IMR-90 (cell line): ENCODE data around the gene PTX3.

Source experiments
- BHLHE40 ChIP-seq: fragments of 150-350 bp; IDR thresholded peaks from 2 replicates; pipeline ENCODE4 v1.6.1; 2016; ENCODE audit warnings: mild to moderate bottlenecking, low read depth, low read length
- CEBPB ChIP-seq: IDR thresholded peaks from 2 replicates; pipeline ENCODE4 v1.6.1; 2012; ENCODE audit warnings: low read depth, low read length, improper control_type of control experiment
- CHD1 ChIP-seq: IDR thresholded peaks from 2 replicates; pipeline ENCODE4 v1.6.1; 2012; ENCODE audit warnings: low read depth, low read length, improper control_type of control experiment
- FOS ChIP-seq: fragments of 150-350 bp; IDR thresholded peaks from 2 replicates; pipeline ENCODE4 v1.6.1; 2016; ENCODE audit warnings: low read depth, low read length
- MAFK ChIP-seq: IDR thresholded peaks from 2 replicates; pipeline ENCODE4 v1.6.1; 2012; ENCODE audit warnings: low read depth, low read length, improper control_type of control experiment
- POLR2A ChIP-seq: IDR thresholded peaks from 2 replicates; pipeline ENCODE4 v1.6.1; 2012; ENCODE audit warnings: mild to moderate bottlenecking, low read depth, low read length
- RAD21 ChIP-seq: IDR thresholded peaks from 2 replicates; pipeline ENCODE4 v1.6.1; 2012; ENCODE audit warnings: low read length, improper control_type of control experiment
- RCOR1 ChIP-seq: IDR thresholded peaks from 2 replicates; pipeline ENCODE4 v1.6.1; 2012; ENCODE audit warnings: mild to moderate bottlenecking, low read length, improper control_type of control experiment; ENCODE audit not compliant: insufficient replicate concordance
- RFX5 ChIP-seq: IDR thresholded peaks from 2 replicates; pipeline ENCODE4 v1.8.0; 2012; ENCODE audit warnings: low read depth, mild to moderate bottlenecking, low read length, moderate library complexity
- TF ChIP-seq, protein P1 (sequence below): conservative IDR thresholded peaks from 2 replicates; pipeline ENCODE4 v1.5.1; 2012; ENCODE audit warnings: mild to moderate bottlenecking, low read depth, low read length, improper control_type of control experiment

DNA sequence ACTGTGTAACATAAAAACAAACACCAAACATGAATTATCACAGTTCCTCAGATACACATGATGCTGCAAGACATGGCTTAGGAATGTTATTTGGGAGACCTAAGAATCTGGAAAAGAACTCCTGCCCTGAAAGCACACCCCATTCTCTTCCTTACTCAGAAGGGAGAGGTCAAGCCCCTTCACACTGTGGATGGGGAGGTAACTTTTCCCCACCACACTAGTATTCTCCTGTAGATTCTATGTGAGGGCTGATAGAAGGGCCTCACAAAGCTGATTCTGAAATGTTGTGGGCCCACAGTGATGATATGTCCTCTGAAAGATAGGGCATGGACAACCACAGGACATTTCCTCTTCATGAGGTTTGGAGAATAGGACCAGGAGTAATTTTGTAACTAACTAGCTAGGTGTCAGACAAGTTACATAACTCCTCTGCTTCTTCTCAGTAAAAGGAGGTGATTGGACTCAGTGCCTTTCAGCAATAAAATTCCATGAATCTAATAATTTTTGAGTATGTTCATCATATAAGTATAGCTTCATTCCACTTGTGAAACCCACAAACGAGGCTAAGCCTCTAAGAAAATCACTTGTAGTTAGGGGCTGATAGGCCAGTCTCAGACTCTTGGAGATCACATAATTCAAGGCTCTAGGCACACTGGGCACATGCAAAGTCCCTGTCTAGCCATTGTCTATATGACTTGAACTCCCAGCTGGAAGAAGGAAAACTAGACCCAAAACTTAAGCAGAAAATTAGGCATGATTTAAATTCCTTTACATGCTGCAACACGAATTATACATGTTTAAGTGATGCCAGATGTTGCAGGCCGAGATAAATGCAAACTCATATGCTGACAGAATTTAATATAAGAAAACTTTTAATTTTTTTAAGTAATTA, 7.5 kb downstream of the PTX3 start:
- TF ChIP-seq POLR2A: no peak
- TF ChIP-seq, protein P1, sequence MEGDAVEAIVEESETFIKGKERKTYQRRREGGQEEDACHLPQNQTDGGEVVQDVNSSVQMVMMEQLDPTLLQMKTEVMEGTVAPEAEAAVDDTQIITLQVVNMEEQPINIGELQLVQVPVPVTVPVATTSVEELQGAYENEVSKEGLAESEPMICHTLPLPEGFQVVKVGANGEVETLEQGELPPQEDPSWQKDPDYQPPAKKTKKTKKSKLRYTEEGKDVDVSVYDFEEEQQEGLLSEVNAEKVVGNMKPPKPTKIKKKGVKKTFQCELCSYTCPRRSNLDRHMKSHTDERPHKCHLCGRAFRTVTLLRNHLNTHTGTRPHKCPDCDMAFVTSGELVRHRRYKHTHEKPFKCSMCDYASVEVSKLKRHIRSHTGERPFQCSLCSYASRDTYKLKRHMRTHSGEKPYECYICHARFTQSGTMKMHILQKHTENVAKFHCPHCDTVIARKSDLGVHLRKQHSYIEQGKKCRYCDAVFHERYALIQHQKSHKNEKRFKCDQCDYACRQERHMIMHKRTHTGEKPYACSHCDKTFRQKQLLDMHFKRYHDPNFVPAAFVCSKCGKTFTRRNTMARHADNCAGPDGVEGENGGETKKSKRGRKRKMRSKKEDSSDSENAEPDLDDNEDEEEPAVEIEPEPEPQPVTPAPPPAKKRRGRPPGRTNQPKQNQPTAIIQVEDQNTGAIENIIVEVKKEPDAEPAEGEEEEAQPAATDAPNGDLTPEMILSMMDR: no peak
- TF ChIP-seq RAD21: no peak
- no peak for TF ChIP-seq CHD1
- TF ChIP-seq RCOR1: no peak
- TF ChIP-seq RFX5: peak; percentile 55; the same call in 1 of the 2 replicates
- no peak for TF ChIP-seq MAFK
- no peak for TF ChIP-seq BHLHE40
- TF ChIP-seq CEBPB: no peak
- TF ChIP-seq FOS: no peak
